ENCODE results near the gene IFT43.
A peak's percentile ranks its signal among the peaks of the same experiment; 100 is the strongest.

Gene IFT43

DNA sequence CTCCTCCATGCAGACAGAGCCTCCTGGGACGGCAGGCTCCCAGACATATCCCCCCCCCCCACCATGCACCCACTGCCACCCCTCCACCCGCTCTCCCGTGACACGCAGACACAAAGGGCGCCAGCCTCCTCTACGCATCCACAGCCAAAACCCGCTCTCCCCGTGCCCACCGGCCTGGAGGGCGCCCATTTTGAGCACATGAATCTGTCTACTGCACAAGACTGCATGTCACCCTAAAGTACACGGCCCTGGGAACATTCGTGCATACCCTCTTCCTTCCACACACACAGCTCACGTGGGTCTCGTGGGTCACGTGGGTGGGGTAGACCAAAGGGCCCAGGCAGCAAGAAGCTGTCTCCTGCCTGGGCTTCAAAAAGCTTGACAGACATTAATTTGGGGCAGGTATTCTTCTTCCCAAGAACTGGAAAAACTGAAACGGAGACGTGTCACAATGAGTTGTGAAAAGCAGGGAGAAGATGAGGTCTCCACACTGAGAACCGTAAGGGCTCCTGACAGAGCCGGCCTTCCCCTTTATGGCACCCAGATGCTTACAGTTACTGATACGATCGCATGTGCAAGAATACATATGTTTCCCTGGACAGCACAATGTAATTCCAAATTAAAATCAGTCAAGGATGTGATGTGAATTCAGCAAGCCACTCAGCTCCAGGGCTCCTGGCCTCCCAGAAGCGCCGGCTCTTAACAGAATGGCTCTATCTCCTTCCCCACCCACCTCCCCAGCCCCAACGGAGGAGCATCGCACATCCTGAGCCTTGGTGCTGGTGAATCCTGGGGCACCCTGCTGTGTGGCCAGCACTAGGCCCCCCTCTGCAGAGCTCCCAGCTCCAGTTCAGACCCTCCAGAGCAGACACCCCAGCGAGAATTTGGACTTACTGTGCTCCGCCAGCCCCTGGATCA lies 5.7 kb upstream of the IFT43 start:
- no peak overlapping the region for H3K27ac ChIP-seq
- no peak for DNase-seq (ENCODE audit: low read depth, low spot score)

DNA sequence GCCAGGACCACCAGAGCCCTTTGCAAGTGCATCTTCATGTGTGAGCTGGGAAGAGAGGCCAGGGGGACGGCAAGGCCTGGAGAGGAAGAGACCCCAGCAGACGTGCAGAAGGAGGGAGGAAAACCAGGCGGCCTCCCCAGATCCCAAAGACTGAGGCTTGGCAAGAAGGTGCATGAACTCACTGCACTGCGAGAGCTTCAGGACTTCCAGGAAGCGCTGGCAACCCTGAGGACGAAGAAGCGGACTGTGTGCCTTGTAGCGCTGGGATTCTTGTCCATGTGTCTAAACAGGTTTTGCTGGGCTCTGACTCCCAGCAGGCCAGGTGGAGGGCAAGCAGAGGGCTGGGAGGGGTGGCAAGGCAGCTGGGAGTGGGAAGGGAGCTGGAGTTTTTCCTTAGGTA lies 4.7 kb upstream of the IFT43 start:
- DNase-seq (ENCODE audit: low read depth, low spot score), result no peak
- no peak overlapping the region for H3K27ac ChIP-seq

DNA sequence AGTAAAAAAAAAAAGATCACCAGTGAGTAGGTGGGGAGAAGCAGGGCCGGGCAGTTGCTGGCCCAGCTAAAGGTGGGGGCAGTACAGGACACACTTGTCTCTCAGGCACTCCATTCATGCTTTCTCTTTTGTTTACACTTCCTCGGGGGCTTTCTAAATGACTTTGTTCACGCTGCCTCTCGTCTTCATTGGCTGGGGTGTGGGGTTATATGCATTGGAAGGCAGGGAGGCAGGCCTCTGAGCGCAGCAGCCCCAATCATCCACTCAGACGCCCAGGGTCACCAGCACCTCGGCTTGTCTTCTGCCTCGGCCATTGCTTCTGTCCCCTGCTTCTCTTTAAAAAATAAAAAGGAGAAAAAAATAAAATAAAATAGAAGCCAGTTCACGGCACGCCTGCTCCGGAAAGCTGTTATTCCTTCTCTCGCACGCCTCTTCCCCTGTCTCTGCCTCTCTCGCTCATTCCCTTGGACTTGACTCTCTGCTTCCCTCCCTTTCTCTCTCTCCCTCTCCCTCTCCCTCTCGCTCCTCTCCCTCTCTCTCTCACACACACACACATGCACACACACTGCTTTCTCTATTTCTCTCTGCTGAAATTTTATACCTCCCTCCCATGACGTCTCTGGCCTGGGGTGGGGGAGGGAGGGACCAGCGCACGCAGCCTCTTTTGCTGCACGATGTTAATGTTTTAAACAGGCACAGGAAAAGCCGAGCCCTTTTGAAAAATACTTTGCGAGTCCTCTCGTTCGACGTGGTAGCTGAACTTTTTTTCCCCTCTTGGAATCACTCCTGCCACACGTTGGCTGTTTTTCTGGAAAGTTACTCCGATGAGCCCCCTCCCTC lies 3.9 kb upstream of the IFT43 start, which contains the start of gene TGFB3:
Gene TGFB3, minus strand, starts transcription at position 570 of the 840 bp plus-strand sequence. CDS start 1,102 bp downstream, outside the sequence.
- DNase-seq (ENCODE audit: low read depth, low spot score), result peak; percentile 37

DNA sequence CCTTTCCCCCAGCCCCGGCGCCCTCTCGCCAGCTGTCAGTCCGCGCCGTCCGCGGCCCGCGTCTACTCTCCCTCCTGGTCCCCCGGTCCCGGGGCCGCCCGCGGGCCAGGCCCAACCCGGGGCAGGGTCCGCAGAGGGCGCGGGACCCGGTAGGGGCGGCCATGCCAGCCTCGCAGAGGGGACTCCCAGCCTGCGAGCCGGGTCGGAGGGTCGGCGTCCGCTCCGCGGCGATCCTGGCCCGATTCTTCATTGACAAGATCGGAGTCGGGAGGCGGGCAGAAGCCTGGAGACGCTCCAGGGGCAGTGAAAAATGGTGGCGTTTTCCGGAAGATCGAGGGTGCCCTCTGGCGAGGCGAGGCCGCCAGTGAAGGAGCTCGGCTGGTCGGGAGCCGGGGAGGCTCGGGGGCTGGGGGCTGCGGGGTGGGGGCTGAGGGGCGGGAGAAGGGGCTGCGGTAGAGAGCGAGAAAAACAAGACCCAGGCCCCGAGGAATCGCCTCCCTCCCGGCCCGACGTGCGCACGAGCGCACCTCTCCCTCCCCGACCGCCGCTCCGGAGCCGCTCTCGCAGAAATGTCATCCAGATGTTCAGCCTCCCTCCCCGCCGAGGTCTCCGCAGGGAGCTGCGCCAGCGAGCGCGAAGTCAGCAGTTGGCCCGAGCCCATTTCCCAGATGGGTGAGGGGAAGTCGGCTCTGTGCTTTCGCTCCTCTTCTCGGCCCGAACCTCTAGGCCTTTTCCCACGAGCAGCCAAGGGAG lies 3.1 kb upstream of the IFT43 start:
- DNase-seq (ENCODE audit: low read depth, low spot score), result no peak
- H3K27ac ChIP-seq, result no peak overlapping the region

More for the DNA sequence above, 3.9 kb upstream of the IFT43 start, which contains the start of gene TGFB3:
- H3K27ac ChIP-seq, result no peak within 1 kb of the TSS

DNA sequence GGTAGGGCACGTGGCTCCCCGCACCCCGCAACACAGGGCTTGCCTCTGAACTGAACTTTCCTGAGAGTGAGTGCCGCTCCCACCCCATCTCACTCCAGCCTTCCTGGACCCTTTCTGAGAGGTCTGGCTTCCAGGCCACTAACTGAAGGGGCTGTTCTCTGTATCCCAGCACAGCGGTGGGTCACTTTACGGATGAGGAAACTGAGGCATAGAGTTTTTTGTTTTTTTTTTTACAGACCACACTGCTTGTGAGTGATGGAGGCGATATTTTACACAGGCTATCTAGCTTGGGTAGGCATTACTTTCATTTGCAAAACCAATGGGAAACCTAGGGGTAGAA lies 2.6 kb upstream of the IFT43 start:
- DNase-seq (ENCODE audit: low read depth, low spot score), result no peak
- no peak overlapping the region for H3K27ac ChIP-seq

DNA sequence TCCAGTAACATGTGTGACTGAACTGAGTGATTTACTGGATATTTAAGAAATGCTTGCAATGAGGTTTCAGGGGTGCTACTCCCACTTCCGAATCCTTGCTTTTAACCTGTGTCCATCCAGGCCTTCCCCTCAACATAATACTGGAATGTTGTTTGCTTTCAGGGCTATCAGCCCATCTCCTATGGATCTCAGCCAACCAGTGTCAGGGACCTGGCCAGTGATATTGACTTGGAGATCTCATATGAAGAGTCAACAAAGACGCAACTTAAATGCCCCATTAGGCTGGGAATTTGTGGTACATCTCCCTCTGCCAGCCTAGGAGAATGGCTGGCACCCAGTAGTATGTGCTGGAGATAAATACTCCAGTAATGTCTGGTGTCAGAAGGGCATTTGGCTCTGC lies 889 bp upstream of the IFT43 start:
- H3K27ac ChIP-seq, result no peak overlapping the region
- no peak for DNase-seq (ENCODE audit: low read depth, low spot score)

DNA sequence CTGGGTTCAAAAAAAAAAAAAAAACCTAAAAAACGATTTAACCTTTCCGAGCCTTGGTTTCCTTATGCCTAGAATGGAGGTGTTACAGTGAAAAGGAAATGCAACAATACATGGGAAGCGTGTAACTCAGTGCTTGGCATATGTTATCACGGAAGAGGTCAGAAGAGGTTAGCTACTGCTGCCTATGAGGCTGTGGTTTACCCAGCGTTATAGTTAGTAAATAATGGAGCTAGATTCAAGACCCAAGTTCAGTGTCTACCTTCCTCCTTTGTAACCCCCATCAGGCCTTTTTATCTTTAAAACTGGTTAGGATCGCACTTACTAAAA lies 839 bp downstream of the IFT43 start:
- DNase-seq (ENCODE audit: low read depth, low spot score), result no peak
- H3K27ac ChIP-seq, result peak overlapping the region; percentile 37

DNA sequence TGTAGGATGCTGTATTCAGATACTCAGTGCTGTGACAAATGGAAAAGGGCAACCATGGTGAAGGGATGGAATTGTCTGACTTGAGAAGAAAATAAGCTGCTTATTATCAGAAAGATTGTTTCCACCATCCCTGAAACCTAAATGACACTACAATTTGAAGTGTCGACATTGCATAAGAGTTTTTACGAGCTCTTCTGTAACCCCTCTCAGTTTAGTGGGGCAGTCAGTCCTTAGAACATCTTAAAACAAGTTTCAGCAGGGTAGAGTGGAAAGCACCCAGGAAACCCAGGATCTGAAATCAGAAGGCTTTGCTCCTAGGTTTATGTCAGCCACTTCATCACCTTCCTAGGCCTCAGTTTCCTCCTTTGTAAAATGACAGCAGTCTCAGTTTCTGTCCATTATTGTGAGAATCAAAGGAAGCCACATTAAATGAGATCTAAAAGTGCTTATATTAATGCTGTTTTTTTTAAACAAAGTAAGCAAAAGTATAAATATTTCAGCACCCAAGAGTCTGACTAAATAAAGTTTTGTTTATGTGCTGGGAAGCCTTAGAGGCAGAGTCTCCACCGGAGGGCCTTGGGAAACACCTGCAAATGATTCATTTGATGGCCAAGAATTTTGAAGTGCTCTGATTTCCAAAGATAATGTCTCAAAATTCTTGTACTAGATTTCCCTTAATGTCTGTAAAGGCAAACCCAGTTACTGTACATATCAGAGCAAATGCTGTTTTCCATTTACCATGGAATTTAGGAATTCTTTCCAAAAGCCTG lies 1.8 kb downstream of the IFT43 start:
- DNase-seq (ENCODE audit: low read depth, low spot score), result no peak
- no peak overlapping the region for H3K27ac ChIP-seq

DNA sequence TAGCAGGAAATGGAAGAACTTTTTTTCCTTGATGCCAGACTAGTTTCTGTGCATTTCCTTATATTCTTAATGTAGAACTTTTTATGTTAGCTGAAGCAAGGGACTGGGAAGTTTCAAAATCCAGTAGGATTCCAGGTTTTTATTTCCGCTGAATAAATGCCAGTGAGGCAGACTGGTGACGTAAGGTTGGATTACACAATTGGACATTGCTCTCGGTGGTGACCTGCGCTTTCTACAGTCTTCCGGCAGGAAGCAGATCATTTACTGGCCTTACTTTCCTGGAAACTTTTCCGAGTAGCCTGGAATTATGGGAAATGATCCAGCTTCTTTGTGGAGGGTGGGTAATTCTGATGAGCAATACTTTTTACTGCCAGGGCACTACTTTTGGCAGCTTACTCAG lies 3.6 kb downstream of the IFT43 start:
- no peak for DNase-seq (ENCODE audit: low read depth, low spot score)
- H3K27ac ChIP-seq, result no peak overlapping the region

DNA sequence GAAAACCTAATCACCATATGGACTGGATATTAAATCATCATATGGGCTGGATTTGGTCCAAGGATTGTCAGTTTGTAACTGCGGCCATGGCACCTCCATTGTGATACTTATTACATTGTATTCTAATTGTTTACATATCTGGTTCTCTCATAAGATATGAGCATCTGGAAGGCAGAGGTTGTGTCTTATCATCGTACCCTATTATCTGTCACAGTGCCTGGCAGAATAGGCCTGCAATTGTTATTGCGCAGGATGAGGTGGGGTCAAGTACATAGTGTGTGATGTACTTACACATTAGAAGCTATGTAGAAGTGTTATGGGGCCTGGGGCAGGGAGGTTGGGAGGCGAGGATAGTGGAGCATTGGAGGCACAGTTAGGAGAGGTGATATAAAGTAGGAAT lies 4.7 kb downstream of the IFT43 start:
- no peak overlapping the region for H3K27ac ChIP-seq
- no peak for DNase-seq (ENCODE audit: low read depth, low spot score)

DNA sequence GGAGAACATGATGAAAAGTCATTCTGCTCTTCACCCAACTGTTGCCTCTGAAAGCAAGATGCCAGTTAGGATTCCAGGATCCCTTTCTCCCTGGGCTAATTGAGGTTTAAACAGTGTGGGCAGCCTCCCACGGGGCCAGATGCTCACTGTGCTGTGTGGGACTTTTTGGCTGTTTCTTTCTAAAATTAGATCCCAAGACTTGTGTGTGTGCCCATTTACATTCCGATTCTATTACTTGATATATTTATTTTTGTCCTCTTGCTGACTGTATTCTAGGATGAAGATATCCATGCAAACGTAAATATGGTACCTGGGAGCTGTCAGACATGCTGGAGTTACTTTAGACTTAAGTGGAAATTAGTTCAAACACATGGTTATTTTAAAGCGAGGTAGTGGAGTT lies 6.2 kb downstream of the IFT43 start:
- no peak for DNase-seq (ENCODE audit: low read depth, low spot score)
- no peak overlapping the region for H3K27ac ChIP-seq

DNA sequence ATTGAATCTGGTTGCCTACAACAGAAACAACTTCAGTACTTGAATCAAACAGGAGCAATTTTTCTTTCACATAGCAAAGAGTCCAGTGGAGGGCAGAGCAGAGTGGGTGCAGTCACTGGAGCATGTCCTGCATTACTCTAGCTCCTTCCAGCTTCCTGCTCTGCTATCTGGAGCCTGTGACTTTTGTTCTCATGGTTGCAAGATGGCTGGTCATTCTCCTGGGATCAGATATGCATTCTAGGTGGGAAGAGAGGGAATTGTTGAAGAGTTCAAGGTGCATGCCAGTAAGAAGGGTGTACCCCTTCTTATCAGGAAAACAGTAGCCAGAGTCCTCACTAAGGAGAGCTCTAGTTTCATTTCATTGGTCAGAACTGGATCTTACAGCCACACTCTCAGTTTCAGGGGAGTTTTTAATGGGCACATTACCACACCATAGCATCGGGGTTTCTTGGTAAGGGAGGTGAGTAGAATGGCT lies 8.0 kb downstream of the IFT43 start:
- no peak overlapping the region for H3K27ac ChIP-seq
- no peak for DNase-seq (ENCODE audit: low read depth, low spot score)

DNA sequence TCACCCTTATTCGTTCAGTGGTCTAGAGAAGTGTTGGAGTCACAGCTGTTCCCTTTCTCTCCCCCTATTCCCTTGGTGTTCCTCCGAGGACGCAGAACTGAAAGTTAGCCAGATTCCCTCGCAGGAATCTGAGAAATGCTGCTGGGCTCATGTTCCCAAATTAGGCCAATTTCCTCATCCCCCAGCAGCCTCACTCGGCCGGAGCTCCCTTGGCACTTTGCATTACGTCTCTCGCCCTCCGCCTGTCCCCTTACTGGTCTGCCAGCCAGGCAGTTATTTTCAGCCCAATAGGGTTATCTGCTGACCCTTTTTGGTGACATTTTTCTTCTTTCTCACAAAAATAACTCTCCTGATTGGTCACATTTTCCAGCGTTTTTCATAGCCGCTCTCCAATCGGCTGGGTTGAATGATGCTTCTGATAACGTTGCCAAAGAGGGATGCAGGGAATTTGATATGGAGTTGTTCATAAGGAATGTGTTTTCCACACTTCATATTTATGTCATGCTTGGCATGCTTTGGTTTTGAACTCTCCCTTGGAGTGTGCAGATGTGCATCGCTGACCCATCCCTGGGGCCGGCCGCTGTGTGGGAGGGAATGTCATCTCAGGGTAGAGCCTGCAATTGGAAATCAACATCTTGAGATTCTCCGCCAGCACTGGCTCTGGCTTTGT lies 9.9 kb downstream of the IFT43 start:
- no peak for DNase-seq (ENCODE audit: low read depth, low spot score)

DNA sequence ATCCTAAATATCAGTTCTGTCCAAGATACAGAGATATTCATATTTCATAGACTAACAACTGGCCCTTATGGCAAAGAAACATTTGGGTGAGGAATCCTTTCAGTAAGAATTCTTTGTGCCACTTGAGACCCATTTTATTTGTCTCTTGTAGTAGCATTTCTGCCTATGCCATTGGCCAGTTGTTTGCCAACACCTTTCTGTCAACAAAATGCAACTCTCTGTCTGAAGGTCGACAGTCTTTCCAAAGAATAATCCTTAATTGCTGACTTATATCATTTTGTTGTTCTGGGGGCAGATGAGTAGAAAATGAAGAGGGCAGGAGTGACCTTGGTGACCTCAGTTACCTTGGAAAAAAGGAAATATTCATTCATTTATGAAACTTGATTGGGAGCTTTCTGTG lies 10.9 kb downstream of the IFT43 start:
- no peak for DNase-seq (ENCODE audit: low read depth, low spot score)
- no peak overlapping the region for H3K27ac ChIP-seq

More for the DNA sequence above, 9.9 kb downstream of the IFT43 start:
- no peak overlapping the region for H3K27ac ChIP-seq

DNA sequence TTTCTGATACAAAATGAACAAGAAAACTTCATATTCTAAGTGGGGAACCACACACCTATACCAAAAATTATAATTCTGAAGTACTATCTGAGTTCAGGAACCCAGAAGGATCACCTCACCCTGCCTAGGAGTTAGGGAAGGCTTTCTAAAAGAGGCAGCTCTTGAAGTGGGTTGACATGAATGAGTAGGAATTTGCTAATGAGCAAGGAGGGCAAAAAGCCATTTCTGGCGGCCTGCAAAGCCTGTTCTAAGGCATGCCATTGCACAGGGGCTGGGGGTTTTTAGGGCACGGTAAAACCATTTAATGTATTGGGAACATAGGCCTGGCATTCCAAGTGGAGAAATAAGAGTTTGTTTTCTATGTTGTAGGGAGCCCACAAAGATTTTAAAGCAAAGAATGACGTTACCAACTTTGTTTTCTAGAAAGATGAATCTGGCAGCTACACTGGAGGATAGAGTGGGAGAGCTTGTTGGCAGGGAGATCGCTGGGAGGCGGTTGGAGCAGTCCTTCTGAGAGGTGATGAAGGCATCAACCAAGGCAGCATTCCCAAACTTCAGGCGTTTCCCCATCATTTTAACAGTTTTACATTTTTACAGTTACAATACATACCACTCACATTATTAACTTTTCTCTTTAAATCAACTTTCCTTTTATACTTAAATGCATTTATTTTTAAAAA lies 14.1 kb downstream of the IFT43 start:
- DNase-seq (ENCODE audit: low read depth, low spot score), result no peak
- no peak overlapping the region for H3K27ac ChIP-seq

DNA sequence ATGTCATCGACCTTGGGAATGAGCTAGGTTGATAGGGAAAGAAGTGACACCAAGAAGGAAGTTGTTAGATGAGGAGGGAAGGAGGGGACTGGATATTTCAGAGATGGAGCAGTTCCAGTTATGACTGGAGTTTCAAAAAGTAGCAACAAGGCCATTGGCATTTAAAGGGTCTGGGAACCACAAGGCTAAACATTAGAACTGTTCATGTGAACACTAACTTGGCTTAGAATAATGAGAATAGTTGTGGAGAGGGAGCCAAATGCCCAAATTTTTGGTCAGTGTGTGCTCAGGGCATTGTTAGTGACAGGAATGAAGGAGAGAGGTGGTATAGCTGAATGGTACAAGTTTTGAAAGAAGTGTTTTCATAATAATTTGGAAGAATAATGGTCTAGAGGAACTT lies 16.8 kb downstream of the IFT43 start:
- no peak overlapping the region for H3K27ac ChIP-seq
- no peak for DNase-seq (ENCODE audit: low read depth, low spot score)

DNA sequence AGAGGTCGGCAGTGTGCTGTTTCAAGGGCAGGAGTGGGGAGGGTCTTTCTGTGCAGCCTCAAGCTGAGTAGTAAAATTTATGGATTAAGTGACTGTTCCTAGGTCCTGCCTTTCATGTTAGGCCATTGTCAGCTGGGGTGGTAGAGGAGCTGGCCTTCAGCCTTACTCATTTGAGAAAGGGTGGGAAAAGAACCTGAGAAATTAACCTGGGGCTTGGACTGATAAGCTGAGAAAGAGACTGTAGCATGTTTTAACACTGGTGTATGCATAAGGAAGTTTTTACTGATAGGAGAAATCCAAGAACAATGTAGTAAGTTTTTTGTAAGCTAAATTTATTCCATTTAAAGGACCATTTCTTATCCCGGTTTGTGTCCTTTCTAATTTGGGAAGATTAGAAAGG lies 20.7 kb downstream of the IFT43 start:
- no peak for DNase-seq (ENCODE audit: low read depth, low spot score)

DNA sequence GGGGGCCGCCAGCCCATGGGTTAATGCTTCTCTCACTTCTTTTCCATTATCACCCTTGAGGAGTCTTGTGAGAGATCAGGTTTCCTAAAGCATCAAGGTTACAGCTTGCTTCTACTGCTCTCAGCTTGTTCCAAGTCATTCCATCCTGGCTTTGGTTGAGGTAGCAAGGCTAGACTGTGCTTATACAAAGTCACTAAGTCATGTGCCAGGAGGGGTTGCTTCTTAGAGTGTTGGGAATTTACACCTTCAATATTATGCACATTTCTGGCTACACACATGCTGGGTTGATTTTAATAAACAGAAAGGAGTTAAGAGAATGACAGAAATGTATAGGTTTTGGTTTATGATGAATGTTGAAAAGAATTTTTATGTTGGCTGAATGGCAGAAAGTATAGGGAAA lies 21.8 kb downstream of the IFT43 start:
- no peak overlapping the region for H3K27ac ChIP-seq
- DNase-seq (ENCODE audit: low read depth, low spot score), result no peak

More for the DNA sequence above, 20.7 kb downstream of the IFT43 start:
- H3K27ac ChIP-seq, result no peak overlapping the region

DNA sequence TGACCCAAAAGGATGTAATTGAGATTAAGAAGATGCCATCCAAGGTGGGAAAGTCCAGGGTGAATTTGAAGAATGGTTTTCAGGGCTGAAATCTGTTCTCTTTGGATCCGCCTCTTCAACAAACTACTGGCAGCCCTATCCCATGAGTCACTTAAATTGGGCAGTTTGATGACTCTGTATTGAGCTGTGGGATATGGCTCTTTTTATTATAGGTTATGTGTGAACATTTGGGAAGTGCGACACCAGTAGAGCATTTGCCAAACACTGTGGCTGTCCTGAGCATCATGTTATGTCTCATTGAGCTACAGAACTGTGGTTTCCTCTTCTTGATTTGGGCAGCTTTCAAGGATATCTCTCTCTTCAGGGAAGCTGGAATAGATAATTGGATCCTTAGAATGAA lies 22.3 kb downstream of the IFT43 start:
- no peak overlapping the region for H3K27ac ChIP-seq
- DNase-seq (ENCODE audit: low read depth, low spot score), result no peak

Measured in epithelial cell of prostate (primary cell).